Activated CD4-positive, alpha-beta T cell treated with anti-CD3 and anti-CD28 coated beads, Interleukin-2, amount 10 ng/mL, durations not matched to agents 7 days and 5 days (primary cell): ENCODE results near the gene JCAD. TPM values are rescaled to one million over a fixed set of nuclear protein-coding genes. Genes with fewer than 3 reads are reported as not detected.

Experiments used
- CTCF ChIA-PET: fragments of 350-600 bp; sonication (Branson Sonifier 250); formaldehyde crosslinking; loops from one replicate; lab custom pipeline; 2021; ENCODE audit warnings: antibody characterized with exemption; lab: Charles Lee
- POLR2A ChIA-PET: fragments of 350-600 bp; sonication (Branson Sonifier 250); formaldehyde crosslinking; loops from one replicate; lab custom pipeline; 2021; ENCODE audit warnings: antibody characterized with exemption; lab: Charles Lee
- DNase-seq: peaks from one replicate; pipeline ENCODE4 v3.0.0-alpha.2; 2020
- H3K27ac Mint-ChIP-seq: one replicate; pipeline ENCODE4 v1.8.0; 2021; ENCODE audit warnings: mild to moderate bottlenecking, moderate library complexity, mixed read lengths
- H3K27me3 Mint-ChIP-seq: one replicate; pipeline ENCODE4 v1.8.0; 2021; ENCODE audit warnings: mixed read lengths
- H3K36me3 Mint-ChIP-seq: one replicate; pipeline ENCODE4 v1.8.0; 2021; ENCODE audit warnings: low read depth, mixed read lengths
- H3K4me1 Mint-ChIP-seq: one replicate; pipeline ENCODE4 v1.8.0; 2021; ENCODE audit warnings: mixed read lengths
- H3K4me3 Mint-ChIP-seq: one replicate; pipeline ENCODE4 v1.8.0; 2021; ENCODE audit warnings: mild to moderate bottlenecking, moderate library complexity, mixed read lengths
- H3K9me3 Mint-ChIP-seq: one replicate; pipeline ENCODE4 v1.8.0; 2021; ENCODE audit warnings: mixed read lengths
- total RNA-seq, 2 experiments: library from RNA; stranded (reverse); gene quantifications; one replicate each; pipeline ENCODE4 v1.2.3, GENCODE V29; 2021

The JCAD gene
- total RNA-seq, 2 experiments from 2014 or later: 0.12 TPM; not detected in 1

- H3K4me1 Mint-ChIP-seq: peaks cover 23% of the 10 kb centered on the region
- DNase-seq: no peak
- ChIA-PET POLR2A (no interaction called here), CTCF (no interaction called here)
- no peak overlapping the region for H3K27ac Mint-ChIP-seq
- H3K9me3 Mint-ChIP-seq: no peaks in the 10 kb centered on the region
- peaks cover 46% of the 10 kb centered on the region for H3K27me3 Mint-ChIP-seq
- H3K36me3 Mint-ChIP-seq: no peaks in the 10 kb centered on the region
- no peak overlapping the region for H3K4me3 Mint-ChIP-seq
Observed at GRCh38 chr10:30051220-30051619, 8.2 kb downstream of the JCAD start.

- POLR2A ChIA-PET: no interaction called here
- peaks cover 47% of the 10 kb centered on the region for H3K27me3 Mint-ChIP-seq
Observed at GRCh38 chr10:30050411-30050810, 9.0 kb downstream of the JCAD start.

GRCh38 chr10:30048768-30049517 lies 10.4 kb downstream of the JCAD start:
- Mint-ChIP-seq H3K4me1 (peaks cover 23% of the 10 kb centered on the region), H3K27me3 (peaks cover 53% of the 10 kb centered on the region), H3K36me3 (no peaks in the 10 kb centered on the region), H3K9me3 (no peaks in the 10 kb centered on the region), H3K4me3 (peak overlapping the region; percentile 7), H3K27ac (no peak overlapping the region)
- DNase-seq: no peak
- ChIA-PET POLR2A (interaction anchor here (0.6 kb wide), 1 partner anchor 22 kb away, joined by 3 read pairs; no protein-coding TSS in a partner anchor), CTCF (no interaction called here)

More at GRCh38 chr10:30050411-30050810, 9.0 kb downstream of the JCAD start:
- no peak overlapping the region for H3K27ac Mint-ChIP-seq
- no peak for DNase-seq
- no peaks in the 10 kb centered on the region for H3K9me3 Mint-ChIP-seq
- CTCF ChIA-PET: no interaction called here
- H3K4me3 Mint-ChIP-seq: no peak overlapping the region
- no peaks in the 10 kb centered on the region for H3K36me3 Mint-ChIP-seq
- peaks cover 23% of the 10 kb centered on the region for H3K4me1 Mint-ChIP-seq

GRCh38 chr10:30047924-30048531 lies 11.4 kb downstream of the JCAD start:
- peak overlapping the region; percentile 52 for H3K4me3 Mint-ChIP-seq

GRCh38 chr10:30047430-30047829 lies 12.0 kb downstream of the JCAD start:
- Mint-ChIP-seq H3K36me3 (no peaks in the 10 kb centered on the region), H3K4me3 (no peak overlapping the region), H3K27me3 (peaks cover 56% of the 10 kb centered on the region), H3K27ac (no peak overlapping the region), H3K9me3 (no peaks in the 10 kb centered on the region), H3K4me1 (peaks cover 23% of the 10 kb centered on the region)
- ChIA-PET CTCF (interaction anchor here (0.6 to 0.8 kb wide), 3 partner anchors 20 to 686 kb away, joined by 3 to 5 read pairs (median 3); no protein-coding TSS in a partner anchor), POLR2A (no interaction called here)
- DNase-seq: no peak

More at GRCh38 chr10:30047924-30048531, 11.4 kb downstream of the JCAD start:
- peak; percentile 59 for DNase-seq
- POLR2A ChIA-PET: interaction anchor here (0.6 kb wide), 1 partner anchor 21 kb away, joined by 3 read pairs; no protein-coding TSS in a partner anchor
- Mint-ChIP-seq H3K9me3 (no peaks in the 10 kb centered on the region), H3K27ac (no peak overlapping the region), H3K4me1 (peaks cover 23% of the 10 kb centered on the region), H3K36me3 (no peaks in the 10 kb centered on the region), H3K27me3 (peaks cover 56% of the 10 kb centered on the region)
- CTCF ChIA-PET: interaction anchor here (0.6 to 0.7 kb wide), 2 partner anchors 20 to 686 kb away, joined by 3 read pairs; no protein-coding TSS in a partner anchor

GRCh38 chr10:30046476-30046875 lies 12.9 kb downstream of the JCAD start:
- Mint-ChIP-seq H3K27ac (no peak overlapping the region), H3K9me3 (no peaks in the 10 kb centered on the region), H3K4me3 (no peak overlapping the region), H3K36me3 (no peaks in the 10 kb centered on the region), H3K27me3 (peaks cover 54% of the 10 kb centered on the region), H3K4me1 (peaks cover 23% of the 10 kb centered on the region)
- POLR2A ChIA-PET: no interaction called here
- CTCF ChIA-PET: no interaction called here
- no peak for DNase-seq

GRCh38 chr10:30045961-30046360 lies 13.4 kb downstream of the JCAD start:
- no peak for DNase-seq
- H3K4me3 Mint-ChIP-seq: no peak overlapping the region
- H3K36me3 Mint-ChIP-seq: no peaks in the 10 kb centered on the region
- H3K27me3 Mint-ChIP-seq: peaks cover 56% of the 10 kb centered on the region
- POLR2A ChIA-PET: no interaction called here
- peaks cover 23% of the 10 kb centered on the region for H3K4me1 Mint-ChIP-seq
- no peak overlapping the region for H3K27ac Mint-ChIP-seq
- CTCF ChIA-PET: no interaction called here
- no peaks in the 10 kb centered on the region for H3K9me3 Mint-ChIP-seq

- Mint-ChIP-seq H3K9me3 (no peaks in the 10 kb centered on the region), H3K27me3 (peaks cover 59% of the 10 kb centered on the region), H3K4me1 (peaks cover 11% of the 10 kb centered on the region), H3K4me3 (no peak overlapping the region), H3K36me3 (no peaks in the 10 kb centered on the region), H3K27ac (no peak overlapping the region)
- POLR2A ChIA-PET: no interaction called here
- no peak for DNase-seq
- CTCF ChIA-PET: interaction anchor here (1.2 to 1.7 kb wide), 2 partner anchors 11 to 15 kb away, joined by 4 to 5 read pairs; partner anchors contain the start of gene JCAD
Observed at GRCh38 chr10:30043476-30044270, 15.7 kb downstream of the JCAD start.

- H3K27ac Mint-ChIP-seq: no peak overlapping the region
- no peak for DNase-seq
- no peaks in the 10 kb centered on the region for H3K9me3 Mint-ChIP-seq
- H3K4me3 Mint-ChIP-seq: no peak overlapping the region
- H3K4me1 Mint-ChIP-seq: peaks cover 9% of the 10 kb centered on the region
- H3K27me3 Mint-ChIP-seq: peaks cover 64% of the 10 kb centered on the region
- CTCF ChIA-PET: interaction anchor here (1.2 to 1.7 kb wide), 2 partner anchors 10 to 16 kb away, joined by 4 to 5 read pairs; partner anchors contain the start of gene JCAD
- H3K36me3 Mint-ChIP-seq: no peaks in the 10 kb centered on the region
- POLR2A ChIA-PET: no interaction called here
Observed at GRCh38 chr10:30042820-30043219, 16.6 kb downstream of the JCAD start.

- no peaks in the 10 kb centered on the region for H3K36me3 Mint-ChIP-seq
- no peak overlapping the region for H3K4me3 Mint-ChIP-seq
- no peak for DNase-seq
- POLR2A ChIA-PET: interaction anchor here (0.7 kb wide), 1 partner anchor 14 kb away, joined by 3 read pairs; no protein-coding TSS in a partner anchor
- H3K9me3 Mint-ChIP-seq: no peaks in the 10 kb centered on the region
- peaks cover 73% of the 10 kb centered on the region for H3K27me3 Mint-ChIP-seq
- H3K27ac Mint-ChIP-seq: no peak overlapping the region
- H3K4me1 Mint-ChIP-seq: peaks cover 8% of the 10 kb centered on the region
- CTCF ChIA-PET: interaction anchor here (0.8 to 1.7 kb wide), 4 partner anchors 14 to 24 kb away, joined by 3 to 5 read pairs (median 4); partner anchors contain the start of gene JCAD
Observed at GRCh38 chr10:30041196-30042105, 17.9 kb downstream of the JCAD start.

GRCh38 chr10:30040597-30040996 lies 18.8 kb downstream of the JCAD start:
- no peak for DNase-seq
- ChIA-PET POLR2A (interaction anchor here (0.7 kb wide), 1 partner anchor 14 kb away, joined by 3 read pairs; no protein-coding TSS in a partner anchor), CTCF (interaction anchor here (0.9 to 1.4 kb wide), 3 partner anchors 16 to 20 kb away, joined by 3 read pairs; no protein-coding TSS in a partner anchor)
- Mint-ChIP-seq H3K4me1 (peaks cover 8% of the 10 kb centered on the region), H3K9me3 (no peaks in the 10 kb centered on the region), H3K27ac (no peak overlapping the region), H3K4me3 (no peak overlapping the region), H3K27me3 (peaks cover 71% of the 10 kb centered on the region), H3K36me3 (no peaks in the 10 kb centered on the region)
